ENCODE results near the gene COX6B2.

DNA sequence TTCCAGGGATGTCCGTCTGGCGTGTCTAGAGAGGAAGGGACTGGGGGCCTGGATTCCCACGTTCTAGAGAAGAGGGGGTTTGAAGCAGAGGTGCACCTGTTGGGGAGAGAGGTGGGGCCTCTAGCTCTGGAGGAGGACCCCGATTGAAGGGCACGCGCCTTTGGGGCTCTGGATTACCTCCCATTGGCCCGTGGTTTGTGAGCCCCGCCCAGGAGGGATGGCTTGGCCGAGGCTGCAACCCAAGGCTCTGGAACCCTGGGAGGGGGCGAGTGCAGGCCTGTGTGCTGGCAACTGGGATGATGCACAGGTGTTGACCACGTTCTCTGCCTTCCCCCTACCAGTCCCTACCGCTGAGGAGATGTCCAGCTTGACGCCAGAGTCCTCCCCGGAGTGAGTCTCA is 49.5 kb downstream of the COX6B2 start:
- TF ChIP-seq MYNN (tag by site-specific recombination; IDR thresholded peaks at IDR 0.05; ENCODE audit: borderline replicate concordance), result no peak
- TF ChIP-seq, protein P1, sequence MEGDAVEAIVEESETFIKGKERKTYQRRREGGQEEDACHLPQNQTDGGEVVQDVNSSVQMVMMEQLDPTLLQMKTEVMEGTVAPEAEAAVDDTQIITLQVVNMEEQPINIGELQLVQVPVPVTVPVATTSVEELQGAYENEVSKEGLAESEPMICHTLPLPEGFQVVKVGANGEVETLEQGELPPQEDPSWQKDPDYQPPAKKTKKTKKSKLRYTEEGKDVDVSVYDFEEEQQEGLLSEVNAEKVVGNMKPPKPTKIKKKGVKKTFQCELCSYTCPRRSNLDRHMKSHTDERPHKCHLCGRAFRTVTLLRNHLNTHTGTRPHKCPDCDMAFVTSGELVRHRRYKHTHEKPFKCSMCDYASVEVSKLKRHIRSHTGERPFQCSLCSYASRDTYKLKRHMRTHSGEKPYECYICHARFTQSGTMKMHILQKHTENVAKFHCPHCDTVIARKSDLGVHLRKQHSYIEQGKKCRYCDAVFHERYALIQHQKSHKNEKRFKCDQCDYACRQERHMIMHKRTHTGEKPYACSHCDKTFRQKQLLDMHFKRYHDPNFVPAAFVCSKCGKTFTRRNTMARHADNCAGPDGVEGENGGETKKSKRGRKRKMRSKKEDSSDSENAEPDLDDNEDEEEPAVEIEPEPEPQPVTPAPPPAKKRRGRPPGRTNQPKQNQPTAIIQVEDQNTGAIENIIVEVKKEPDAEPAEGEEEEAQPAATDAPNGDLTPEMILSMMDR (tag by site-specific recombination; IDR thresholded peaks at IDR 0.05), result no peak
- TF ChIP-seq, protein P2, sequence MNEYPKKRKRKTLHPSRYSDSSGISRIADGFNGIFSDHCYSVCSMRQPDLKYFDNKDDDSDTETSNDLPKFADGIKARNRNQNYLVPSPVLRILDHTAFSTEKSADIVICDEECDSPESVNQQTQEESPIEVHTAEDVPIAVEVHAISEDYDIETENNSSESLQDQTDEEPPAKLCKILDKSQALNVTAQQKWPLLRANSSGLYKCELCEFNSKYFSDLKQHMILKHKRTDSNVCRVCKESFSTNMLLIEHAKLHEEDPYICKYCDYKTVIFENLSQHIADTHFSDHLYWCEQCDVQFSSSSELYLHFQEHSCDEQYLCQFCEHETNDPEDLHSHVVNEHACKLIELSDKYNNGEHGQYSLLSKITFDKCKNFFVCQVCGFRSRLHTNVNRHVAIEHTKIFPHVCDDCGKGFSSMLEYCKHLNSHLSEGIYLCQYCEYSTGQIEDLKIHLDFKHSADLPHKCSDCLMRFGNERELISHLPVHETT (tag by site-specific recombination; IDR thresholded peaks at IDR 0.05), result no peak
- TF ChIP-seq, protein P3, sequence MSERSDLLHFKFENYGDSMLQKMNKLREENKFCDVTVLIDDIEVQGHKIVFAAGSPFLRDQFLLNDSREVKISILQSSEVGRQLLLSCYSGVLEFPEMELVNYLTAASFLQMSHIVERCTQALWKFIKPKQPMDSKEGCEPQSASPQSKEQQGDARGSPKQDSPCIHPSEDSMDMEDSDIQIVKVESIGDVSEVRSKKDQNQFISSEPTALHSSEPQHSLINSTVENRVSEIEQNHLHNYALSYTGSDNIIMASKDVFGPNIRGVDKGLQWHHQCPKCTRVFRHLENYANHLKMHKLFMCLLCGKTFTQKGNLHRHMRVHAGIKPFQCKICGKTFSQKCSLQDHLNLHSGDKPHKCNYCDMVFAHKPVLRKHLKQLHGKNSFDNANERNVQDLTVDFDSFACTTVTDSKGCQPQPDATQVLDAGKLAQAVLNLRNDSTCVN (tag by site-specific recombination; optimal IDR thresholded peaks at IDR 0.05), result no peak
- TF ChIP-seq, protein P4, sequence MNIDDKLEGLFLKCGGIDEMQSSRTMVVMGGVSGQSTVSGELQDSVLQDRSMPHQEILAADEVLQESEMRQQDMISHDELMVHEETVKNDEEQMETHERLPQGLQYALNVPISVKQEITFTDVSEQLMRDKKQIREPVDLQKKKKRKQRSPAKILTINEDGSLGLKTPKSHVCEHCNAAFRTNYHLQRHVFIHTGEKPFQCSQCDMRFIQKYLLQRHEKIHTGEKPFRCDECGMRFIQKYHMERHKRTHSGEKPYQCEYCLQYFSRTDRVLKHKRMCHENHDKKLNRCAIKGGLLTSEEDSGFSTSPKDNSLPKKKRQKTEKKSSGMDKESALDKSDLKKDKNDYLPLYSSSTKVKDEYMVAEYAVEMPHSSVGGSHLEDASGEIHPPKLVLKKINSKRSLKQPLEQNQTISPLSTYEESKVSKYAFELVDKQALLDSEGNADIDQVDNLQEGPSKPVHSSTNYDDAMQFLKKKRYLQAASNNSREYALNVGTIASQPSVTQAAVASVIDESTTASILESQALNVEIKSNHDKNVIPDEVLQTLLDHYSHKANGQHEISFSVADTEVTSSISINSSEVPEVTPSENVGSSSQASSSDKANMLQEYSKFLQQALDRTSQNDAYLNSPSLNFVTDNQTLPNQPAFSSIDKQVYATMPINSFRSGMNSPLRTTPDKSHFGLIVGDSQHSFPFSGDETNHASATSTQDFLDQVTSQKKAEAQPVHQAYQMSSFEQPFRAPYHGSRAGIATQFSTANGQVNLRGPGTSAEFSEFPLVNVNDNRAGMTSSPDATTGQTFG (tag by site-specific recombination; IDR thresholded peaks at IDR 0.05; ENCODE audit: borderline replicate concordance), result no peak
- no peak for TF ChIP-seq ZNF112 (tag by site-specific recombination; IDR thresholded peaks at IDR 0.05)
- TF ChIP-seq, protein P5, sequence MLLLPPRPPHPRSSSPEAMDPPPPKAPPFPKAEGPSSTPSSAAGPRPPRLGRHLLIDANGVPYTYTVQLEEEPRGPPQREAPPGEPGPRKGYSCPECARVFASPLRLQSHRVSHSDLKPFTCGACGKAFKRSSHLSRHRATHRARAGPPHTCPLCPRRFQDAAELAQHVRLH (tag by site-specific recombination; IDR thresholded peaks at IDR 0.05), result no peak
- TF ChIP-seq, protein P6, sequence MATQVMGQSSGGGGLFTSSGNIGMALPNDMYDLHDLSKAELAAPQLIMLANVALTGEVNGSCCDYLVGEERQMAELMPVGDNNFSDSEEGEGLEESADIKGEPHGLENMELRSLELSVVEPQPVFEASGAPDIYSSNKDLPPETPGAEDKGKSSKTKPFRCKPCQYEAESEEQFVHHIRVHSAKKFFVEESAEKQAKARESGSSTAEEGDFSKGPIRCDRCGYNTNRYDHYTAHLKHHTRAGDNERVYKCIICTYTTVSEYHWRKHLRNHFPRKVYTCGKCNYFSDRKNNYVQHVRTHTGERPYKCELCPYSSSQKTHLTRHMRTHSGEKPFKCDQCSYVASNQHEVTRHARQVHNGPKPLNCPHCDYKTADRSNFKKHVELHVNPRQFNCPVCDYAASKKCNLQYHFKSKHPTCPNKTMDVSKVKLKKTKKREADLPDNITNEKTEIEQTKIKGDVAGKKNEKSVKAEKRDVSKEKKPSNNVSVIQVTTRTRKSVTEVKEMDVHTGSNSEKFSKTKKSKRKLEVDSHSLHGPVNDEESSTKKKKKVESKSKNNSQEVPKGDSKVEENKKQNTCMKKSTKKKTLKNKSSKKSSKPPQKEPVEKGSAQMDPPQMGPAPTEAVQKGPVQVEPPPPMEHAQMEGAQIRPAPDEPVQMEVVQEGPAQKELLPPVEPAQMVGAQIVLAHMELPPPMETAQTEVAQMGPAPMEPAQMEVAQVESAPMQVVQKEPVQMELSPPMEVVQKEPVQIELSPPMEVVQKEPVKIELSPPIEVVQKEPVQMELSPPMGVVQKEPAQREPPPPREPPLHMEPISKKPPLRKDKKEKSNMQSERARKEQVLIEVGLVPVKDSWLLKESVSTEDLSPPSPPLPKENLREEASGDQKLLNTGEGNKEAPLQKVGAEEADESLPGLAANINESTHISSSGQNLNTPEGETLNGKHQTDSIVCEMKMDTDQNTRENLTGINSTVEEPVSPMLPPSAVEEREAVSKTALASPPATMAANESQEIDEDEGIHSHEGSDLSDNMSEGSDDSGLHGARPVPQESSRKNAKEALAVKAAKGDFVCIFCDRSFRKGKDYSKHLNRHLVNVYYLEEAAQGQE (tag by site-specific recombination; IDR thresholded peaks at IDR 0.05), result no peak
- TF ChIP-seq ZNF830 (tag by site-specific recombination; IDR thresholded peaks at IDR 0.05; ENCODE audit: low read depth), result no peak
- no peak for TF ChIP-seq ZNF610 (tag by site-specific recombination; IDR thresholded peaks at IDR 0.05; ENCODE audit: borderline replicate concordance)
- TF ChIP-seq, protein P7, sequence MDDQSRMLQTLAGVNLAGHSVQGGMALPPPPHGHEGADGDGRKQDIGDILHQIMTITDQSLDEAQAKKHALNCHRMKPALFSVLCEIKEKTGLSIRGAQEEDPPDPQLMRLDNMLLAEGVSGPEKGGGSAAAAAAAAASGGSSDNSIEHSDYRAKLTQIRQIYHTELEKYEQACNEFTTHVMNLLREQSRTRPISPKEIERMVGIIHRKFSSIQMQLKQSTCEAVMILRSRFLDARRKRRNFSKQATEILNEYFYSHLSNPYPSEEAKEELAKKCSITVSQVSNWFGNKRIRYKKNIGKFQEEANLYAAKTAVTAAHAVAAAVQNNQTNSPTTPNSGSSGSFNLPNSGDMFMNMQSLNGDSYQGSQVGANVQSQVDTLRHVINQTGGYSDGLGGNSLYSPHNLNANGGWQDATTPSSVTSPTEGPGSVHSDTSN (CRISPR knock-in tag; IDR thresholded peaks at IDR 0.05), result no peak
- TF ChIP-seq ZNF600 (tag by site-specific recombination; IDR thresholded peaks at IDR 0.05), result no peak
- TF ChIP-seq GFI1B (tag by site-specific recombination; IDR thresholded peaks at IDR 0.05), result no peak
- TF ChIP-seq ZBTB1 (tag by site-specific recombination; IDR thresholded peaks at IDR 0.05), result no peak

Measured in HEK293 (cell line).